Large intestine (tissue), 3 donors: Measurements from ENCODE around the gene DISP3. TPM values are rescaled to one million over a fixed set of nuclear protein-coding genes. Genes with fewer than 3 reads are reported as not detected.

Experiments
- DNase-seq, 2 donors: peaks; one replicate each; pipeline versions ENCODE4 v3.0.0 to v3.0.0-alpha.2; 2013
- H3K27ac ChIP-seq: one replicate; pipeline ENCODE4 v1.5.1; 2013; ENCODE audit warnings: low read length
- H3K27me3 ChIP-seq: 2 replicates; pipeline ENCODE4 v1.6.1; 2013; ENCODE audit warnings: low read length; ENCODE audit not compliant: control insufficient read depth, insufficient read depth
- H3K36me3 ChIP-seq: 2 replicates; pipeline ENCODE4 v1.6.1; 2013; ENCODE audit warnings: low read length; ENCODE audit not compliant: control insufficient read depth, insufficient read depth
- H3K4me1 ChIP-seq: one replicate; pipeline ENCODE4 v1.6.1; 2013; ENCODE audit warnings: low read length; ENCODE audit not compliant: control insufficient read depth, insufficient read depth
- H3K4me3 ChIP-seq: one replicate; pipeline ENCODE4 v1.5.1; 2013; ENCODE audit warnings: low read length
- H3K9me3 ChIP-seq: one replicate; pipeline ENCODE4 v1.6.1; 2013; ENCODE audit warnings: mild to moderate bottlenecking, low read depth, low read length, moderate library complexity; ENCODE audit not compliant: control insufficient read depth
- WGBS: methylation state at CpG from one replicate; pipeline ENCODE4 v1.1.5; 2013; ENCODE audit warnings: low lambda C conversion rate; ENCODE audit not compliant: insufficient coverage; 5-methylcytosine and 5-hydroxymethylcytosine counted together
- polyA plus RNA-seq: library from polyadenylated mRNA; unstranded; fragments of 120-200 nt; gene quantifications from one replicate; pipeline ENCODE4 v1.2.1, GENCODE V29; 2013

Gene DISP3
- polyA plus RNA-seq, 1 donor, result 0.76 TPM

GRCh38 chr1:11498956-11499594 is 20.1 kb downstream of the DISP3 start:
- Histone ChIP-seq H3K9me3 (peaks cover 19% of the 10 kb centered on the region), H3K36me3 (no peaks in the 10 kb centered on the region), H3K4me3 (no peak overlapping the region), H3K27me3 (peaks cover 32% of the 10 kb centered on the region), H3K4me1 (no peaks in the 10 kb centered on the region), H3K27ac (no peak overlapping the region)
- no peak for DNase-seq
- WGBS, result 50% methylated on average over 2 of the region's 13 CpGs

GRCh38 chr1:11499601-11500331 is 20.8 kb downstream of the DISP3 start:
- no peak overlapping the region for H3K4me3 ChIP-seq
- no peaks in the 10 kb centered on the region for H3K4me1 ChIP-seq
- no peak overlapping the region for H3K27ac ChIP-seq
- peaks cover 32% of the 10 kb centered on the region for H3K27me3 ChIP-seq
- no peaks in the 10 kb centered on the region for H3K36me3 ChIP-seq
- no peak for DNase-seq
- H3K9me3 ChIP-seq, result peaks cover 20% of the 10 kb centered on the region
- 75% methylated on average over 2 of the region's 14 CpGs for WGBS

GRCh38 chr1:11500881-11501280 is 21.9 kb downstream of the DISP3 start:
- no peak overlapping the region for H3K4me3 ChIP-seq
- peaks cover 22% of the 10 kb centered on the region for H3K9me3 ChIP-seq
- H3K27ac ChIP-seq, result no peak overlapping the region
- no peak for DNase-seq
- WGBS, result no CpG with 5 or more reads among the region's 7 CpGs
- H3K4me1 ChIP-seq, result no peaks in the 10 kb centered on the region
- no peaks in the 10 kb centered on the region for H3K36me3 ChIP-seq
- peaks cover 32% of the 10 kb centered on the region for H3K27me3 ChIP-seq

GRCh38 chr1:11501491-11501897 is 22.5 kb downstream of the DISP3 start:
- H3K27me3 ChIP-seq, result peaks cover 32% of the 10 kb centered on the region
- WGBS, result no CpG with 5 or more reads among the region's 48 CpGs
- DNase-seq, result peak in 1 of 2 donors; percentile 16

GRCh38 chr1:11501906-11502485 is 23.0 kb downstream of the DISP3 start:
- H3K27ac ChIP-seq, result no peak overlapping the region
- DNase-seq, result no peak
- peaks cover 30% of the 10 kb centered on the region for H3K9me3 ChIP-seq
- no peaks in the 10 kb centered on the region for H3K4me1 ChIP-seq
- WGBS, result 100% methylated on average over 1 of the region's 19 CpGs
- no peak overlapping the region for H3K4me3 ChIP-seq
- H3K27me3 ChIP-seq, result peaks cover 32% of the 10 kb centered on the region
- no peaks in the 10 kb centered on the region for H3K36me3 ChIP-seq

More at GRCh38 chr1:11501491-11501897, 22.5 kb downstream of the DISP3 start:
- Histone ChIP-seq H3K27ac (no peak overlapping the region), H3K36me3 (no peaks in the 10 kb centered on the region), H3K9me3 (peaks cover 27% of the 10 kb centered on the region), H3K4me1 (no peaks in the 10 kb centered on the region), H3K4me3 (no peak overlapping the region)

GRCh38 chr1:11502516-11502915 is 23.6 kb downstream of the DISP3 start:
- Histone ChIP-seq H3K4me3 (no peak overlapping the region), H3K27me3 (peaks cover 32% of the 10 kb centered on the region), H3K36me3 (no peaks in the 10 kb centered on the region), H3K9me3 (peaks cover 30% of the 10 kb centered on the region), H3K4me1 (no peaks in the 10 kb centered on the region), H3K27ac (no peak overlapping the region)
- WGBS, result 100% methylated on average over 1 of the region's 5 CpGs
- DNase-seq, result no peak

GRCh38 chr1:11504599-11504998 is 25.6 kb downstream of the DISP3 start:
- peaks cover 30% of the 10 kb centered on the region for H3K9me3 ChIP-seq
- no peak overlapping the region for H3K4me3 ChIP-seq
- no peak for DNase-seq
- H3K27ac ChIP-seq, result no peak overlapping the region
- peaks cover 21% of the 10 kb centered on the region for H3K27me3 ChIP-seq
- no peaks in the 10 kb centered on the region for H3K36me3 ChIP-seq
- H3K4me1 ChIP-seq, result no peaks in the 10 kb centered on the region
- 100% methylated on average over 1 of the region's 3 CpGs for WGBS

GRCh38 chr1:11505591-11506538 is 26.9 kb downstream of the DISP3 start:
- Histone ChIP-seq H3K27ac (no peak overlapping the region), H3K36me3 (no peaks in the 10 kb centered on the region), H3K27me3 (peaks cover 12% of the 10 kb centered on the region), H3K4me3 (no peak overlapping the region), H3K4me1 (no peaks in the 10 kb centered on the region), H3K9me3 (peaks cover 29% of the 10 kb centered on the region)
- WGBS, result no CpG with 5 or more reads among the region's 2 CpGs
- no peak for DNase-seq

GRCh38 chr1:11507309-11507708 is 28.4 kb downstream of the DISP3 start:
- Histone ChIP-seq H3K4me1 (no peaks in the 10 kb centered on the region), H3K4me3 (no peak overlapping the region)
- DNase-seq, result no peak

GRCh38 chr1:11513681-11514080 is 34.7 kb downstream of the DISP3 start:
- WGBS, result no CpG with 5 or more reads among the region's 1 CpG
- no peak for DNase-seq
- no peaks in the 10 kb centered on the region for H3K9me3 ChIP-seq

More at GRCh38 chr1:11507309-11507708, 28.4 kb downstream of the DISP3 start:
- no peaks in the 10 kb centered on the region for H3K36me3 ChIP-seq
- no peaks in the 10 kb centered on the region for H3K27me3 ChIP-seq
- no peak overlapping the region for H3K27ac ChIP-seq
- WGBS, result 57% methylated on average over 1 of the region's 2 CpGs
- peaks cover 14% of the 10 kb centered on the region for H3K9me3 ChIP-seq

More at GRCh38 chr1:11513681-11514080, 34.7 kb downstream of the DISP3 start:
- Histone ChIP-seq H3K36me3 (no peaks in the 10 kb centered on the region), H3K27ac (no peak overlapping the region), H3K27me3 (no peaks in the 10 kb centered on the region), H3K4me3 (no peak overlapping the region), H3K4me1 (no peaks in the 10 kb centered on the region)
